T-helper 2 cell treated with Interferon-gamma antibody and Interleukin-4, amounts not matched to agents 100 ng/mL and 5 ng/mL, for 36 hours (primary cell): ENCODE measurements around the gene SMPDL3A. TPM values are rescaled to one million over a fixed set of nuclear protein-coding genes. Genes with fewer than 3 reads are reported as not detected.

ENCODE experiments used
- intact Hi-C: fragments of 100-400 bp; cut with micrococcal nuclease; formaldehyde crosslinking; loops from one replicate; pipeline ENCODE4 v1.15.1; 2023
- total RNA-seq: library from RNA; stranded (reverse); gene quantifications from 2 replicates; pipeline ENCODE4 v1.2.3, GENCODE V29; 2022

The SMPDL3A gene
- total RNA-seq, 1 donor from 2014 or later, result 0.34 TPM

DNA sequence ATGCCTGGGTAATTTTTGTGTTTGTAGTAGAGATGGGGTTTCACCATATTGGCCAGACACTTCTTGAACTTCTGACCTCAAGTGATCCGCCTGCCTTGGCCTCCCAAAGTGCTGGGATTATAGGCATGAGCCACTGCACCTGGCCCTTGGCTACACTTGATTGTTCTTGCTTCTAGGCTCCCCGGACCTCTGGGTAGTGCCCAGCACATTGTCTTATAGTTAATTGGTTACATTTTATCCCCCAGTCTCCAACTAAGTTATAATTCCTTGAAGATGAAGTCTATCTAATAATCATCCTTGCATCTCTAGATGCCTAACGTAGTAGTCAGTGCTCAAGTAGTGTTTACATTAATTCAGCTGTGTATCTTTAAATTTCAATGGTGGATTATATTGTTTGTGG lies 11.8 kb downstream of the SMPDL3A start:
- intact Hi-C loops, result no loop called here

DNA sequence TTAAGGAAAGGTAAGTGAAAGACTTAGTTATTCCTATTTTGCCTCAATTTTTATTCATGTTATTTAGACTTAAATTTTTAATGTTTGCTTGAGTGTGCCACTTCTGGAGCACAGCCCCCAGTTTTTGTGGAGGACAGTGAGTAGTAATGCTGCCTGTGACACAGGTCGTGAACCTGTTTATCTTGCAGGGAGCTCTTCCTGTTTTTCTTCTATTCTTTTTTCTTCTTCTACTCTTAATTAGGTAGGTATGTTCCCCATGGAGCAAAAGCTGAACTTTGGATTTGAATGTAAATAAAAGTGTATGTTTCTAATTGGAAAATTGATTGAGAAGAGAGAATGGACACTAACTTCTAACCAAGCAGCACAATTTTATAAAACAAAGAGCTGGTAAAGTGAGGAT lies 12.3 kb downstream of the SMPDL3A start:
- intact Hi-C loops, result no loop called here

DNA sequence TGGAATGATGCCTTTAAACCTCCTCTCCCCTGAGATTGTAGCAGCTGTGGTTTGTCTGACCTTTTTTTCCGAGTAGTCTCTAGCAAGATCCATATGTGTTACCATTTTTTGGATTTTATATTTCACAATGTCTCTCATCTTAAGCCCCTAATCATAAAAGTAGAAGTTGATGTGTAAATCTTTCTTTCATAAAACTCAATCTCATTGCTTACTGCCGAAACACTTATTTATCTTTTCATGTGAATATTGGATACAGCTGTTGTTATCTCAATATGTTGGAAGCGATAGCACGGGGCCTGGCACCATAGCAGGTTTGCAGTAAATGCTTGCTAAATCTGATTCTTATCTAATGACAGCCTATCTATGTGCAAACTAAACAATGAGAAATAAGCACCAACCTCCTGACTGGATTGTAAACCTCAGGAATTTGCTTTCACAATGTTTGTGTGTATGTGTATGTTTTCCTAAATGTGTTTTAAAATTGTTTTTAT lies 14.2 kb downstream of the SMPDL3A start:
- intact Hi-C loops, result no loop called here

DNA sequence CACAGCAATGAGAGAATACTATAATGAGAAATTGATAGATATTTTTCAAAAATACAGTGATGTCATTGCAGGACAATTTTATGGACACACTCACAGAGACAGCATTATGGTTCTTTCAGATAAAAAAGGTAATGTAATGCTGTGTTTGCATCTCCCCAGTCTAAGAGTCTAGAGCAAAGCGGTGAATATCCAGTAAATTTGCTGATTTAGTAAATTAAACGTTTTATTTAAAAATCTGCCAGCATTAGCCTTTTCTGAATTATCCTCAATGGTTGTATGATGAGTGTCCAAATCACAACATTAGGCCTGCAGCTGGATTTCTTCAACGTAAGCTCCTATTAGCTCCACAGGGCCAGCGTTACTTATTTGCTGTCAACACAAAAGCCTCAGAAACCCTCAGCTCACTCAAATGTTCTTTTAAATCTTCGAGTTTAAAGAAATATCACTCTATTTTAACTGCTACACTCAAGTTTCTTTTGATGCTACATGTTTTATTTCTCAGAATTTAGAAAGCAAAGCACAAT lies 16.0 kb downstream of the SMPDL3A start:
- intact Hi-C loops, result no loop called here

DNA sequence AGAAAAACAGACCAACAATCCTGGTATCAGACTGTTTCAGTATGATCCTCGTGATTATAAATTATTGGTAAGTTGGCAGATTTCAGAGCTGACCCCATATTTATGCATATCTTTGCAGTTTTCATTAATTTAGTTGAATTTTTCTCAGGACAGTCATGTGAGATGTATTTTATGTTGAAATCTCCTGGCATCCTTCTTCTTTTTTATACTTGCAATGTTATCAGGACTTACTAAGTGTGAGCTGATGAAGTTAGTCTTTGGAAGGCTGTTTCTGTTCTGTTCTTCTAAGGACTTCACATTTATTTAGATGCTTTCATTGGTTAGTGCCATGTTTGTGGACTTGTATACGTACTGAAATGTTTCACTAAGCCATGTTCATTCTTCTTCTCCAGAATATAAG lies 17.2 kb downstream of the SMPDL3A start:
- intact Hi-C loops, result no loop called here

DNA sequence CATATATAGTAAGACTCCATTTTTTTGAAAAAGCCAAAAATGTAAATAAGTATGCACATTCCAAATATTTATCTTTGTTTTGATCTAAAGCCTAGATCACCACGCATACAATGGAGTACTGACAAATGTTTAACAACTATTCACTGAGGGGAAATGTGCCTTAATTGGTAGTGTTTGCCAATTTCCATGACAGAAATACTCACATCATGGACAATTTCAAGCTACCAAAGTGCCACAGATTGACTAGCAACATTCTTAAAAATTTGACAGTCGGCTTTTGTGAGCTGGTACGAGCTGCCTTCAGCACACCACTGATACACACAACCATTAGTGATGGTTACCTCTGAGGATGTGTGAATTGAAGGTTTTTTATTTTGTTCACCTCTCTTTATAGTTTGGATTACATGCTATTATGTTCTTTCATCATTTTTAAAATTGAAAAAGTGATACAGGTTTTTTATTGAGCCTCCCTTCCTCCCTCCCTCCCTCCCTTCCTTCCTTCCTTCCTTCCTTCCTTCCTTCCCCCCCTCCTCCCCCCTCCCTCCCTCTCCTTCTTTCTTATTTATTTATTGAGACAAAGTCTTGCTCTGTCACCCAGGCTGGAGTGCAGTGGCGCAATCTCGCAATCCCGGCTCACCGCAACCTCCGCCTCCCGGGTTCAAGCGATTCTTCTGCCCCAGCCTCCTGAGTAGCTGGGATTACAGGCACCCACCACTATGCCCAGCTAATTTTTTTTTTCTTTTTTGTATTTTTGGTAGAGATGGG lies 19.2 kb downstream of the SMPDL3A start:
- intact Hi-C loops, result no loop called here

DNA sequence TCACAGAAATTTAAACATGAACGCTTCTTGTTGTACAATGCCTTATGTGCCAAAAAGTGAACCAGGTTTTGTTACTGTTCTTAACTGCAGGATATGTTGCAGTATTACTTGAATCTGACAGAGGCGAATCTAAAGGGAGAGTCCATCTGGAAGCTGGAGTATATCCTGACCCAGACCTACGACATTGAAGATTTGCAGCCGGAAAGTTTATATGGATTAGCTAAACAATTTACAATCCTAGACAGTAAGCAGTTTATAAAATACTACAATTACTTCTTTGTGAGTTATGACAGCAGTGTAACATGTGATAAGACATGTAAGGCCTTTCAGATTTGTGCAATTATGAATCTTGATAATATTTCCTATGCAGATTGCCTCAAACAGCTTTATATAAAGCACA lies 19.9 kb downstream of the SMPDL3A start:
- intact Hi-C loops, result no loop called here

DNA sequence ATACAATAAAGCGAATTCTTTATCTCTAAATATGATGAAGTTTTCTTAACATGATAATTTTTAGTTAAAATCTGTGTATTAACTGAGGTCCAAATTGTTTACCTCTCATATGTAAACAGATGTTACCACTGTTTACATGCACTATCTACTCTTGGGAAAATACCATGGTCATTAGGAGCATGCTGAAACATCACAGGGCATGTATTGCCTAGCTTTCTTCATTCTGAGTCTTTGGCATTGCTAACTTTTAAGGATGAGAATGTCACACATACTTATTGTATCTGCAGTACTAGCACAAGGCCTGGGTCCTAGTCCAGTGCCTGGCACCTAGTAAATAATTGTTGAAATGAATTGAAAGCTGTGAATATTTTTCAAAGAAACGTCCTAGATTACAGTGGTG lies 20.6 kb downstream of the SMPDL3A start:
- intact Hi-C loops, result no loop called here

DNA sequence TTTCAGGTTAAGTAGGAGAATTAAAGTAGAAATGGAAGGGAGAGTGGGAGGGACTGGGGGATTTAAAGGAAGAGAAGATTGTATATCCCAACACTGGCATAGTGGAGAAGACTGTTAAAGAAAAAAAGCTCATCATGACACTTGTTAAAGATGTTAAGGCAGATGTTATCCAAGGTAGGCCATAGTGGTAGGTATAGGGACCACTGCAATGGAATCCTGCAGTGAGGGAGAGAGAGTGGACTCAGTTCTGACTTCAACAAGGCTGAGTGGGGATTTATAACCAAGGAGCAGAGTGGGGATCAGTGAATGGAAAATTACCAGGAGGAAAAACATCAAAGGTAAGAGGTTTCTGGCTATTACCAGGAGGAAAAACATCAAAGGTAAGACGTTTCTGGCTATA lies 21.1 kb downstream of the SMPDL3A start:
- intact Hi-C loops, result no loop called here

DNA sequence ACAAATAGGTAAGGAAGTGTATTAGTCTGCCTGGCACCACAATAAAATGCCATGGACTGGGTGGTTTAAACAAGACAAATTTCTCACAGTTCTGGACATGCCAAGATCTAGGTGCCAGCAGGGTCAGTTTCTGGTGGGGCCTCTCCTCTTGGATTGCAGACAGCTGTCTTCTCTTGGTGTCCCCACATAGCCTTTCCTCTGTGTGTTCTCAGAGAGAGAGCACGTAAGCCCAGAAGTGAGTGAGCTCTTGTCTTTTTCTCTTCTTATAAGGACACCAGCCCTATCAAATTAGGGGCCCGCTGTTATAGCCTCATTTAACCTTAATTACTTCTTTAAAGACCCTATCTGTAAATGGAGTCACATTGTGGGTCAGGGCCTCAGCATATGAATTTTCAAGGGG lies 28.3 kb downstream of the SMPDL3A start:
- intact Hi-C loops, result no loop called here

DNA sequence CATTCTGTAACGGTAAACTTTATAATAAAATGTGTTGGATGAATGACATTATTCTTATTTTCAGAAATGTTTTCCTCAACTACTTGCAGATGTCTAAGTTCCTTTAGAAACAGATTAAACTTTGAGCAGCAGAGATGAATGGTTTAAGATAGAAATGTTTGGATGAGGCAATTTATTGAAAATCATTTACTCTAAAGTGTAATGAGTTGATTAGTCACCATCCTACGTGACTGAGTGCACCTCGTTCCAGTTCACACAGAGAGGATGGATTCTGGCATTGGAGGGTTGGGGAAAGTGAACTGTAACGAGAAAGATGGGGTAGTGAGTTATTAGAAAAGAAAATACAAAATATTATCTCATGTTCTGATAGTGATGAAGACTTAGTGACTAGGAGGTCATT lies 28.7 kb downstream of the SMPDL3A start:
- intact Hi-C loops, result no loop called here

DNA sequence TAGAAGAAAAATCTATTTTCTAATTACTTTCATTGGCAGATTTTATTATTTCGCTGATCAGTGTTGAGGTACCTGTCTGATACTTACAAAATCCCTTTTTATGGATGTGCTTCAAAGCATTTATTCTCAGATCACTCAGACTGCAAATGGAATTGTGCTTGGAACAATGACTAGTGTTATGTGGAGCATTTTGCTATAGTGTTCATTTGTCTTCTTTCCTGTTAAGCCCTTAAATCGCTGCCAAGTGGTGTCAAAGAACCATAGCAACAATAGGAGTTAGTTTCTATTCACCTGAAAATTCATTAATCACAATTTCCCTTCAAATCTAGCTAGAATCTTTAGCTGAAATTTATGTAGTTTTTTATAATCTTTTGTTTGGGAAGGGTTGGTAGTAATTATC lies 29.8 kb downstream of the SMPDL3A start:
- intact Hi-C loops, result no loop called here

DNA sequence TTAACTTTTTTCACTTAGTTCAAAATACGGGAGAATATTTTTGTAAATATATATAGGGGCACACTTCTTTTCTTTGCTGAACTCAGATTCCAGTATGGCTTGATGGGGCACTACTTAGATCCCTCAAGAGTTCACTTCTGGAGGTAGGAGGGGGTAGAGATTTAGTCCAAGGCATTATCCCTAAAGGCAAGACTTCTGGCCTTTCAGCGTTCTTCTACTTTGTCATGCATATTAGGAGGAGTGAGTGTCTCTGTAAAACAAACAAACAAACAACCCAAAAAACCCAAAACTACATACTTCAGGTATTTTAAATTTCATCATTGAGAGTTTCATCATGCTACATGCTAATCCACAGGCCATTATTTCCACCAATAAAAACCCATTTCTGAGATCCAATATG lies 32.0 kb downstream of the SMPDL3A start:
- intact Hi-C loops, result no loop called here

DNA sequence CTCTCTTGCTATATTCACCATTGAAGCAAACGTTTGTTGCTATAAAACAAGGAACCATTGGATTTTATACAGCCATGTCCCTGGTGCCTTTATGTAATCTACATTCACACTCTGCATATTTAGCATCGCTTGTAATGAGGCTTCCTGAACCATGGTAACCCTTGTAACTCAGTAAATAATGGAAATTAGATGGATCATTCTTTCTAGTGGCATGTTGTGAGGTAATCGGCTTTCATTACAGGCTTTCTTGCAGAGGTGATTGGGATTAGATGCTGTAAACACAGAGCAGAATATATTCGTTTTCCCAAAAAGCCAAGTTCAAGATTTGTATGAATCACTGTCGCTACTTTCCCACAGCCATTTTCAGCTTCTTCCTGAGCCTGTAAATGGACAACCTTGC lies 36.1 kb downstream of the SMPDL3A start:
- intact Hi-C loops, result no loop called here

DNA sequence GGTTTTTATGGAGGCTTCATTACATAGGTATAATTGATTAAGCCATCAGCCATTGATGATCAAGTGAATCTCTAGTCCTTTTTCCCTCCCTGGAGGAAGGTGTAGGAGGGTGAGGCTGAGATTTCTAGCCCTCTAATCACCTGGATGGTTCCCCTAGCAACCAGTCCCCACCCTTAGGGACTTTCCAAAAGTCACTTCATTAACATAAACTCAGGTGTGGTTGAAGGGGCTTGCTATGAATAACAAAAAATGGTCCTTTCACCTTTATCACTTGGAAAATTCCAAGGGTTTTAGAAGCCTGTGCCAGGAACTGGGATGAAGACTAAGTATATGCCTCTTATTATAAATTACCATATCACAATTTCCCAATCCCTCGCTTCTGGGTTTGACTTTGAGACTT lies 40.4 kb downstream of the SMPDL3A start:
- intact Hi-C loops, result no loop called here

DNA sequence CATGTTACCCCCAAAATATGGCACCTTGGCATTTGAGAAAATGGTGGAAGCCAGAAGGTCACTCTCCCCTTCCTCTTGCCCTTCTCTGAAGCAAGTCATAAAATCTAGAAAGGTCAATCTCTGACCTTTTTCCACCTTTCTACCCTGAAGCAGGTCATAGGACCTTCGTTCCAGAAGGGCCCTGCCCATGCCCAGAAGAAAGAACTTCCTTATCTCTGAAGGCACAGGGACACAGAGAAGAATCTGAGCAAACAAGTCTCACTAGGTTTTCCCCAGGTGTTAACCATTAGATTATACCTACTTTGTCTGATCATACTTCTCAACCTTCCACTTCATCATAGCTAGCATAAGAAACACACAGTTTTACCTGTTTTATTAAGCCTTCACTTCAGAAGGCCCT lies 42.5 kb downstream of the SMPDL3A start:
- intact Hi-C loops, result no loop called here

DNA sequence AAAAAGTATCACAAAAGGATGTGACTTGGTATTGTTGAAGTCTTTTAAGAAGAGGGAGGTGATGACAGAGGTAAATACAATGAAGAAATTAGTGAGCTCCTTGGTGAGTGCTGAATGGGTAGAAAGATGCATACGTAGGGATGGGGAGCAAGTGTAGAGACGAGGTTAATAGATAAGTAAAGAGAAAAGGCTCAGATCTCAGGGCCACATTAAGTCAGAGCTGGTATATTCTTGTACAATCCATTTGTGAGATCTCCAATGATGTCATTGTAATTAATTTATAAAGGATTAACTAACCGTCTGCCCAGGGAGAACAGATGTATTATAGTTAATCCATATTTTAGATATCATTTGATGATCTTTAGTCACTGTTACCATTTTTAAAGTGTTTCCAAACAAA lies 43.4 kb downstream of the SMPDL3A start:
- intact Hi-C loops, result no loop called here

DNA sequence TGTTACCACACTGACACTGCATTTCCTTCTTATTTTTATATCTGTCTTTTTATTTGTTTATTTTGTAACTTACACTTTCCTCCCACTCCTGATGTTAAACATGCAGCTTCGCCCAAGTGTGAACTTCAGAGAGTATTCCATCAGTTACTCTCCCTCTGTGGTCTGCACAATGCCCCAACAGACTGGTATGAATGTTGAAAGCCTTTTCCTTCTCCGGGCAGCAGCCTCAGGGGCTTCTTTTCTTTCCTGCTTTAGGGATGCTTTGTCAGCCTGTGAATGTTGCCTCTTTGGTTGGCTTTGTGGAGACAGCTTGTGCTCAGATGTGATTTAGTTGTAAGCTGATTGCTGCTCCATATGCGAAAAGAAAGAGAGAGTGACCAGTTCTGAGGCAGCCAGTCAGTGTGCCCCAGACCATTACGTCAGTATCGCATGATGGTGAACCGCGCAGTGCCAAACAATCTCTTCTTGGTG lies 44.0 kb downstream of the SMPDL3A start:
- intact Hi-C loops, result no loop called here

DNA sequence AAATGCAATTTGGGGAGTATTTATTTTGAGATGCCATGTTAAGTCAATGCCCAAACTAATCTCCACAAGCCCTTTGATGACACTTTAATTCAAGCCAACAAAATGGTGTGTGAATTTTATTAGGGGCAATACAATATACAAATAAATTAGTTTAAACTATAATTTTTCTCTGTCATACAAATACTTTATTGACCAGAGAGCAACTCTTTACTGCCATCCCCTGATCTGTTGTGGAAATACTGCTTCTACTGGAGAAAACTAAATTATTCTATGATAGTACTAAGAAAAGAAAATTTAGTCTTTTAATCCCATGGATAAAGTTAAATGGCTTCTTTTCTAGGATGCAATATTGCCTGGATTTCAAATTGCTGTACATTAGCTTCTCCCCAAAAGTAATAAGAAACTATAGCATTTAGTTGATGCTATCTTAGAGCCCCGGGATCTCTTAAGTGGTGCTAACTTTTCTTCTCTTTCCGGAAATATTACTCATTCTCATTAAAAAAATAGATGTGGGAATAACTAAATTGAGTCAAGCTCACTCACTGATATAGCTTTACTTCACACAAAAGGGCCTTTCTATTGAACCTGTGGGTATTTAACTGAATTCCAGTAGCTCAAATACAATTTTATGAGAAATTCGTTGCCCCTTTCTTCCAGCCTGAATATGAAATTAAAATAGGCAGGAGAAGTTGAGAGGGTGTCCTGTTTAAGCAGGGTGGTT lies 49.2 kb downstream of the SMPDL3A start:
- intact Hi-C loops, result loop anchor here (5.0 kb wide), 2 partner anchors 346 to 456 kb away; no protein-coding TSS in a partner anchor

DNA sequence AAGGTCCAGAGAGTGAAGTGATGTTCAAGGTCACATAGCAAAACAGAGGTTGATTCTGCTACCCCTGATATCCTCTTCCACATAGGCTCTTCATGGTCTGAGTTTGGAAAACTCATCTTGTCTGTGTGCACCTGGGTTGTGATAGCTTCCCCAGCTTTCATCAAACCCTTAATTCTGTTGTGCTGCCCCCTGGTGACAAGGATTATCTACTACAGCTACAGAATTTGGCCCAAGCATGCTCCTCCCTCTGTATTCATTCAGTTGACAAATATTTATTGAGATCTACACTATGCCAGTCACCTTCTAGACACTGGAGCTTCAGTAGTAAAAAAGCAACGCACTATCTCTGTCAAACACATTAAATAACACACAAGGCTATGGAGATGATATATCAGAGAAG lies 50.4 kb downstream of the SMPDL3A start:
- intact Hi-C loops, result loop anchor here (1.0 to 5.0 kb wide), 6 partner anchors 50 to 457 kb away; partner anchors contain the start of gene SMPDL3A

DNA sequence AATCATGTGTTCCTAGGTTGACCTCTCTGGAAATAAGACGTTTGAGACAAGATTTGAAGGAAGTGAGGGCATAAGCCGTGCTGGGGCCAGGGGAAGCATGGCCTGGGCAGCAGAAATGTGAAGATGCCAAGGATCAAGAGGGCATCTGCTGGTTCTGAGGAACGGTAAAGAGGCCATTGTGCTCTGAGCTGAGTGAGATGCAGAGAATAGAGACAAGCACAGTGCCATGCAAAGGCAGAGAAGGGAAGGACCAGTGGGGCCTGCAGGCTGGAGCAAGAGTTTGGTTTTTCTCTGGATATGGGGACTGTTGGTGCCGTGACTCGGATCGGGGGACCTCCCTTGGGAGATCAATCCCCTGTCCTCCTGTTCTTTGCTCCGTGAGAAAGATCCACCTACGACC lies 50.8 kb downstream of the SMPDL3A start:
- intact Hi-C loops, result loop anchor here (1.0 to 5.0 kb wide), 6 partner anchors 51 to 458 kb away; partner anchors contain the start of gene SMPDL3A

DNA sequence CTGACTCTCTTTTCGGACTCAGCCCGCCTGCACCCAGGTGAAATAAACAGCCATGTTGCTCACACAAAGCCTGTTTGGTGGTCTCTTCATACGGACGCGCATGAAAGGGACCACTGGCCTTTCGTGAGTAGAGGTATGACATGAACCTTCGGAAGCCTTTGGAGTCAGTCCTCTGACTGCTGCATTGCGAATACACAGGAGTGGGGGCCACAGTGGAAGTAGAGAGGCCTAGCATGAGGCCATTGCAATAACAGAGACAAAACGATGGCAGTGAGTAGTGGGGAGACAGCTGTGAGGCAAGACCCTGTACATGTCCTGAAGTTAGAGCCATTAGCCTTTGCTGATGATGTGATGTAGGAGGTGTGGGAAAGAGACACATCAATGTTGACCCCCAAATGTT lies 56.4 kb downstream of the SMPDL3A start:
- intact Hi-C loops, result no loop called here
